GM12878 (cell line): ENCODE results near the gene ISLR2. TPM values are rescaled to one million over a fixed set of nuclear protein-coding genes. Genes with fewer than 3 reads are reported as not detected.

Source experiments
- ASH2L ChIP-seq: fragments of 300-600, 200-600 bp; sonication (generic); IDR thresholded peaks from 2 replicates; pipeline ENCODE4 v1.6.1; 2017; ENCODE audit warnings: low read depth, mild to moderate bottlenecking, borderline replicate concordance
- BACH1 ChIP-seq: fragments of 450-650 bp; IDR thresholded peaks from 2 replicates; pipeline ENCODE4 v1.6.1; 2017; ENCODE audit warnings: mild to moderate bottlenecking, borderline replicate concordance
- JUNB ChIP-seq: IDR thresholded peaks from 2 replicates; pipeline ENCODE4 v1.6.1; 2016; ENCODE audit warnings: antibody characterized with exemption, mild to moderate bottlenecking
- NKRF ChIP-seq: fragments of 450-650 bp; conservative IDR thresholded peaks from 2 replicates; pipeline ENCODE4 v1.6.1; 2017; ENCODE audit warnings: mild to moderate bottlenecking, moderate library complexity
- NR2C2 ChIP-seq: IDR thresholded peaks from 2 replicates; pipeline ENCODE4 v1.6.1; 2011; ENCODE audit warnings: borderline replicate concordance, low read depth; ENCODE audit not compliant: control insufficient read depth, insufficient read length
- SIN3A ChIP-seq: IDR thresholded peaks from 2 replicates; pipeline ENCODE4 v1.6.1; 2012; ENCODE audit warnings: low read depth, low read length, improper control_type of control experiment
- SMARCA5 ChIP-seq: fragments of 450-650 bp; IDR thresholded peaks from 2 replicates; pipeline ENCODE4 v1.6.1; 2017; ENCODE audit warnings: mild to moderate bottlenecking
- ZNF274 ChIP-seq: IDR thresholded peaks from one replicate; pipeline ENCODE4 v1.8.0; 2011; ENCODE audit not compliant: insufficient read length, insufficient read depth
- ZNF384 ChIP-seq: IDR thresholded peaks from 2 replicates; pipeline ENCODE4 v1.6.1; 2012; ENCODE audit warnings: low read depth, mild to moderate bottlenecking, low read length, improper control_type of control experiment, borderline replicate concordance
- polyA plus RNA-seq, 11 experiments: library from polyadenylated mRNA; depleted of rRNA in 4 of 11; unstranded in 6 of 11; stranded (reverse) in 5 of 11; fragments of >200 nt; fragmentation: Nextera tagmentation in 4 of 11; fragmentation: Illumina TruSeq in 1 of 11; extraction: Ambion mirVana in 4 of 11; extraction: Trizol in 1 of 11; gene quantifications; 1 replicate in 1 of 11; 2 replicates in 10 of 11; pipeline versions ENCODE4 v1.2.1 to v1.2.3, GENCODE V29; 2011 to 2016; ENCODE audit warnings: inconsistent platforms in 2 of 11, missing spikeins in 2 of 11, low read depth in 1 of 11
- total RNA-seq, 4 experiments: library from RNA; depleted of rRNA in 3 of 4; stranded (reverse); fragments of >200 nt in 3 of 4; fragmentation: Illumina TruSeq in 1 of 4; extraction: Trizol in 1 of 4; gene quantifications; 2 replicates each; pipeline versions ENCODE4 v1.2.1 to v1.2.3, GENCODE V29; 2013 to 2021
- TF ChIP-seq, protein P1 (sequence below): IDR thresholded peaks from 2 replicates; pipeline ENCODE4 v1.6.1; 2012; ENCODE audit warnings: low read length, inconsistent platforms
- TF ChIP-seq, protein P2 (sequence below): fragments of 150-350 bp; IDR thresholded peaks from 2 replicates; pipeline ENCODE4 v1.6.1; 2014; ENCODE audit warnings: mild to moderate bottlenecking, low read depth, low read length

The ISLR2 gene
- total and polyA plus RNA-seq, 10 of the 15 experiments (the other 5 are each of a cell fraction or from before 2014, with no cell fraction given), result 0.04 to 0.21 (median 0.07) TPM; not detected in 4

- TF ChIP-seq NKRF (no peak), ZNF384 (no peak), ZNF274 (no peak), JUNB (no peak), SIN3A (no peak), SMARCA5 (no peak), NR2C2 (no peak), BACH1 (no peak), ASH2L (no peak)
- TF ChIP-seq, protein P1, sequence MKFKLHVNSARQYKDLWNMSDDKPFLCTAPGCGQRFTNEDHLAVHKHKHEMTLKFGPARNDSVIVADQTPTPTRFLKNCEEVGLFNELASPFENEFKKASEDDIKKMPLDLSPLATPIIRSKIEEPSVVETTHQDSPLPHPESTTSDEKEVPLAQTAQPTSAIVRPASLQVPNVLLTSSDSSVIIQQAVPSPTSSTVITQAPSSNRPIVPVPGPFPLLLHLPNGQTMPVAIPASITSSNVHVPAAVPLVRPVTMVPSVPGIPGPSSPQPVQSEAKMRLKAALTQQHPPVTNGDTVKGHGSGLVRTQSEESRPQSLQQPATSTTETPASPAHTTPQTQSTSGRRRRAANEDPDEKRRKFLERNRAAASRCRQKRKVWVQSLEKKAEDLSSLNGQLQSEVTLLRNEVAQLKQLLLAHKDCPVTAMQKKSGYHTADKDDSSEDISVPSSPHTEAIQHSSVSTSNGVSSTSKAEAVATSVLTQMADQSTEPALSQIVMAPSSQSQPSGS, result no peak
- TF ChIP-seq, protein P2, sequence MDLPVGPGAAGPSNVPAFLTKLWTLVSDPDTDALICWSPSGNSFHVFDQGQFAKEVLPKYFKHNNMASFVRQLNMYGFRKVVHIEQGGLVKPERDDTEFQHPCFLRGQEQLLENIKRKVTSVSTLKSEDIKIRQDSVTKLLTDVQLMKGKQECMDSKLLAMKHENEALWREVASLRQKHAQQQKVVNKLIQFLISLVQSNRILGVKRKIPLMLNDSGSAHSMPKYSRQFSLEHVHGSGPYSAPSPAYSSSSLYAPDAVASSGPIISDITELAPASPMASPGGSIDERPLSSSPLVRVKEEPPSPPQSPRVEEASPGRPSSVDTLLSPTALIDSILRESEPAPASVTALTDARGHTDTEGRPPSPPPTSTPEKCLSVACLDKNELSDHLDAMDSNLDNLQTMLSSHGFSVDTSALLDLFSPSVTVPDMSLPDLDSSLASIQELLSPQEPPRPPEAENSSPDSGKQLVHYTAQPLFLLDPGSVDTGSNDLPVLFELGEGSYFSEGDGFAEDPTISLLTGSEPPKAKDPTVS, result no peak
- TF ChIP-seq, all 136 proteins: peak for 0
Observed at GRCh38 chr15:74141591-74141990, 11.2 kb downstream of the ISLR2 start (continued).
